T follicular helper cell (primary cell): ENCODE results near the gene SLC25A21.
"Not testable (repeated sequence)": the region's sequence is repeated elsewhere in the genome, so short reads cannot be mapped to it uniquely, and the experiment has no call there.

Source experiments
- DNase-seq: peaks from one replicate; pipeline ENCODE4 v3.0.0-alpha.2; 2020; ENCODE audit warnings: low read depth

SLC25A21 gene

DNA sequence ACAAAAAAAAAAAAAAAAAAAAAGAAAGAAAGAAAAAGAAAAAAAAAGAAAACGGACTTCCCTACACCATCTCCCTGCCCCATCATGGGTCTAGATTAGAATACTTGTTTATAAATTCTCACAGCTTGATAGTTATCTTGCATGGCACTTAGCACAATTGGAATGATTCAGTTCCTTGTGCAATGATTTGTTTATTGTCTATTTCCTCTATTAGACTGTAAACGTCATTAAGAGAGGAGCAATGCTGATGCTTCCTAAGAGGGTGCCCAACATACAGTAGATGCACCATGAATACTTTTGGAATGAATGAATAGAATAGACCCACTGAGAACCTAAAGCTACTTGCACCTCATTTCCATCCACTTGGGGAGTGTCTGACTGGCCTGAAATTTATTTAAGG lies 469.9 kb downstream of the SLC25A21 start:
- no peak for DNase-seq

GRCh38 chr14:36701132-36701531 lies 471.3 kb downstream of the SLC25A21 start:
- no peak for DNase-seq

DNA sequence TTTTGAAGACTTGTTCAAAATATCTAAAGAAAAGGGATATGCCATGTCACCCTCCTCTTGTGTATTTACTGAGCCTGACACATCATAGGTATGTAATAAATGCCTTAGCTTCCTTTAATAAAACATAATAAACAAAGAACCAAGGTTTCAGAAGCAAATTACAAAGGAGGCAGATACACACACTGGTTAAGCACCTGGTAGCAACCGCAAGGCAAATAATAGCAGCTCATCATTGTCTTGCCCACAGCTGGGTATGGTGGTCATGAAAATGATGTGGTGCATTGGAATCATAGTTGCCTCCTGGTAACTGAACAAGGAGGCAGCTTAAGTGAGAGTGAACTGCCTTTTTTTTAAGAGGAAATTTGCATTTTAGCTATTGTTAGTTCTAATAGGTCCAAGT lies 471.8 kb downstream of the SLC25A21 start:
- DNase-seq = no peak

- DNase-seq = not testable (repeated sequence)
These were observed 473.0 kb downstream of the SLC25A21 start for GRCh38 chr14:36699420-36699819.

DNA sequence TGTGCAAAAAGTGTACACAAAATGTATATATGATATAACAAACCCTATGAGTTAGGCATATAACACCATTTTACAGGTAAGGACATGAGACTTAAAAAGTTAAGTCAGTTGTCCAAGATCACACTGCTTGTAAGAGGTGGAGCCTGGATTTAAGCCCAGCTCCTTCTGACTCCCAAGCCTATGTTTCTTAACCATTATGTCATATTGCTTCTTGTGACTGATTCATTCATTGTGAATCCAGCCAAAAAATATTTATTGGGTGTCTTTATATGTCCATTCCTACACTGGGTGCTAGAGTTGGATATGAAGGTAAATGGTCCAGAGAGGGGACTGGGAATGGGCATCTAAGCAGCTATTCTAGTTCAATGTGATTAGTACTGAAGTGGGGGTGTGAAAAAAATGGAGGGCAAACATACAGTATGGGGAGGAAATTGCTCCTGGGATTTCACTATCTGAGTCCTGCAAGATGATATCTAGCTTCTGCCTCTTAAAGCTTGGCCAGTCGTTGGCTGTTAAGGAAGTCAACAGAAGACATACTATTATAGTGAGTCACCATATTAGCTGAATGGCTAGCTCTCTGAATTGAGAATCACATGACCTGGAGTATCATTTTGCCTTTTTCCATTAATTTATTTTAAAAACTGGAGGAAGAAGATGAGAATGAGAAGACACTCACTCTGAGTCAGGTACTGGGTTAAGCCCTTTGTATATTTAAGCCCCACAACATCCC lies 481.9 kb downstream of the SLC25A21 start:
- no peak for DNase-seq

GRCh38 chr14:36684946-36685345 lies 487.5 kb downstream of the SLC25A21 start:
- DNase-seq = no peak

DNA sequence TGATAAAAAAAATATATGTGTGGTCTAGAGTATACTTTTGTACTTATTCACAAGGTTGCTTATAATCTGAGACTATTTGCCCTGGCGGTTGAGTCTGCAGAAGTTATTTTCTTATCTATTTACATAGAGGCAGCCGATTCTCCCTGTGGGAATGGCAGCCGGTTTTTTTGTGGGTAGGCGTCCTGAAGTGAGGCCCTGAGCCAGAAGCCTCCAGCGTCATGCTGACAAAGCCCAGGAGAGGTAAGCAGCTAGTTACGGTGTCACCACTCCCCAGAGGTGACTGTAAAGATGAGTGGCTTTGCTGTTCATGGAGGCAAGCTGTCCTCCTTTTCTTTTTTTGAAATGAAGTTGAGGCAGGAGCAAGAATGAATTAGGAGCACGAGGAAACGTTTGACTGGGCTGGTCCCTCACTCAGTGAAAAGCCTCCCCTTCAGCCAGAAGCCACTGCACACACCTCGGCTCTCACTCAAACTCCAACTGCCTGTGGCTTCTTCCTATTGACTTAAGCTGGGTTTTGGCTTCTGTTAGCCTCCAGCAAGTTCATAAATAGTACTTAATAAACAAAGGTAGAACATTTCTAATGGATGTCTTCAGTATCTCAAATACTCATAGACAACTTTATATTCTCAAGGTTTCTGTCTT lies 489.2 kb downstream of the SLC25A21 start:
- DNase-seq = no peak

DNA sequence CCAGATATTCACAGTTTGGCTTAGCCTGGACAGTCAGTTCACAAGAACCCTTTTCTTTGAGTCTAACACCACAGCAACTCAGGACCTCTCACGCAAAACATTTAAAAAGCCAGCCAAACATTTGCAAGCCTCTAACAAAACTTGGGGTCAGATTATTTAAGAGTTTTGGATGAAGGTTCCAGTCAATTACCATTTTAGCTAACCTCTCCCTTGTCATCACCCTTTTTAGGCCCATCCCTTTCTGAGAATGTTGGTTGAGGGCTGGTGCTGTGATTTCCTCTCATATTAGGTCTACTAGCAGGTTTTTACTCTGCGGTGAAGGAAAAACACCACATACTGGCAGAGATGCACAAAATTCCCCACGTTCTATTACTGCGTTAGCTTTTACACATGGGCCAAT lies 490.1 kb downstream of the SLC25A21 start:
- DNase-seq = no peak

DNA sequence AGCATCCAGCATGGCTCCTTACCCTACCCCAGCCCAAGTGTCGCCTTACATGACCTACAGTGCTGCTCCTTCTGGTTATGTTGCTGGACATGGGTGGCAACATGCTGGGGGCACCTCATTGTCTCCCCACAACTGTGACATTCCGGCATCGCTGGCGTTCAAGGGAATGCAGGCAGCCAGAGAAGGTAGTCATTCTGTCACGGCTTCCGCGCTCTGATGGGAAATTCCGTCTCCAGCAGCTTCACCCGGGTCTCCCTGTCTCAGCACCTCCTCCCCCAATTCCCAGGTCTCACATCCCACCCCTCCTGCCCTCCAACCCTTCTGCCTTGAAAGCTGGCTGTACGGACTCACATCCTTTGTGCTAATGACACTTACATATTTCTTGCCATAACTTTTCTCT lies 496.2 kb downstream of the SLC25A21 start:
- no peak for DNase-seq

GRCh38 chr14:36675581-36675980 lies 496.8 kb downstream of the SLC25A21 start:
- DNase-seq = no peak

DNA sequence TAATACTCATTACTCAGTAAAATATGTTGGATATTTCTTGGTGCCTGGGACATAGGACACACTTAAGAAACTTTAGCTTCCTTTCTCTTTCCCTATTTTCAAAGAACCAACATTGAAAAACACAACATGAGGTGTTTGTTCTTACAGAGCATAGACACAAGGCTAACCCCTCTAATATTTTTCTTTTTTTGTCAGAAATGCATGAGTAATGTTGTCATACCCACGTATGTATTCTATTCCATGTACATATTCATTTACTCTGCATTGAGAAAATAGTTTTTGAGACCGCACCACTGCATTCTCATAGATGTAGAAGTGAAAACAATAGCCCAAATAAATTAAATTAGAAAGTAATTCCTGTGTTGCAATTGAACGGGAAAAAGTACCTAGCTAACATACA lies 497.7 kb downstream of the SLC25A21 start:
- no peak for DNase-seq

DNA sequence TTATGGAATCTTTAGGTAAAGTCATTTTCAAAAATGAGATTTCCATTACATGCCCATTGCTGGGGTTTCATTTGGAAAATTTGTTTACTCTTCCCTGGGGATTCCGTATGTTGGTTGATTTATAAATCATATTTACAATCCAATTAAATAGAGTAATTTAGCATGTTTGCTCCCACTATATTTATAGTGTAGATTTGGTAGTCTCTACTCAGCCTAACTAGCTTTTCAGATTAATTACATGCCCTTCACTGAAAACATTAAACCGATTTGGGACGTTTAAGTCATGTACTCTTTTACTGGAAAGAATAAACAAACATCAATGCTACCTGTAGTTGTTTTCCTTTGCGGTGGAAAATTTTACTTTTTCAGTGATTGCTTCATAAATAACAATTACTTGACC lies 500.3 kb downstream of the SLC25A21 start:
- DNase-seq = no peak

DNA sequence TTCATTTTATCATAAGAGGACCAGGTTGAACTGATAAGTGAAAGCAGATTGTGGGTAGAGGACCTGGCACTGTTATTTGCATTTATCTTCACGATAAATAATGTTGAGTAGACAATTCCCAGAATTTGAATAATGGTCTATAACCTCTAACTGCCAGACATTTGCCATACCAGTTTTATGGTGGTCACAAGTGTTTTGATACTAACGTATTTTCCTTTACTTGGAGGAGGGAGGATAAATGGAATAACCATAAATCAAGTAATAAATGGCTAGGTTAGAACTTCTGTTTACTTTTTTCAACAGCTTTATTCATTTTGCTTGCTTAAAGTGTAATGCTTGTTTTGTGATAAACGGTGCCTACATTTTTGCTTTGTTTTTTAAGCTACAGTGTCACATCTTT lies 501.3 kb downstream of the SLC25A21 start:
- DNase-seq = no peak

GRCh38 chr14:36667679-36668078 lies 504.7 kb downstream of the SLC25A21 start:
- no peak for DNase-seq

- no peak for DNase-seq
These were observed 505.8 kb downstream of the SLC25A21 start for GRCh38 chr14:36666416-36667206.

- DNase-seq = no peak
These were observed 506.5 kb downstream of the SLC25A21 start for GRCh38 chr14:36665887-36666415.

DNA sequence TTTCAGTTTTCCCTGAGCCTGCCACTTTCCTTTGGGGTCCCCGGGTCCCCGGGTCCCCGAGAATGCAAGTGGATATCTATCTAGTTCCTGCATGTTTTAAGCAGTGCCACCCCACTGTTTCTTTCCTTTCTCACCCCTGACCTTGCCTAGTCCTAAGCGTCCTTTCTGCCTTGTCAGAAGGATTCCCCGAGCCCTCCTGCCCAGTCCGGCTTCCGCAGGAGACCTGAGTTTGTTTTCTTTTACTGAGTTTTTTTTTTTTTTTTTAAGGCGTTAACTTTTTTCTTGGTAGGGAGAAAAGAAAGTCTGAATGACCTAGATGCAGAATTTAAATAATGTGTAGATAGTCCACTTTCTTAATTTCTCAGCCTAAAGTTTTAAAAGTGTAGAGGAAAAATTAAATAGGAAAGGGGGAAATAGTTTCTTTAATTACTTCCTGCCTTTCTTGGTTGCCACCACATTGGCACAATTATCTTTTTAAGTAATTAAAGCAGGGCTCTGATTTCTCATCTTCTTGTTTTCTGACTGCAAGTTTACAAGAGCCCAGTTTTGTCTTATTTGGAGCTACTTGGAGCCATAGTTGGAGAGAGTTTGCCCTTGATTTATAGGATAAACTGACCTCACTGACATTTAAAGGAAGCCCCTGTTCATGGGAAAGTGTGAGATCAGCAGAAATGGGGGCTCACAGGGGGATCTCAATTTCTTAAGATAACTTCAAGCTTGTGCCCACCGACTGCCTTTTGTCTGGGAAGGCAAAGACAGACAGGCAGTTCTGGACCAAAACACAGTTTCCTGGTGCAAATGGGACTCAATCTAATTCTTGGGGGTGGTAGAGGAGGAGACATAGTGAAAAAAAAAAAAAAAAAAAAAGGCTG lies 507.8 kb downstream of the SLC25A21 start:
- DNase-seq = no peak

- no peak for DNase-seq
These were observed 508.7 kb downstream of the SLC25A21 start for GRCh38 chr14:36663404-36664321.

GRCh38 chr14:36662543-36663403 lies 509.6 kb downstream of the SLC25A21 start:
- no peak for DNase-seq

GRCh38 chr14:36662258-36662542 lies 510.2 kb downstream of the SLC25A21 start:
- no peak for DNase-seq
